Caco-2 (cell line): ENCODE results near the gene DUSP6. TPM values are rescaled to one million over a fixed set of nuclear protein-coding genes. Genes with fewer than 3 reads are reported as not detected.

Source experiments
- BruUV-seq: library from RNA; stranded (reverse); fragments of 400-500 nt; replicated peaks from 2 replicates; lab custom pipeline; 2021; lab: Mats Ljungman, UMichigan
- CTCF ChIA-PET: fragments of 300-600 bp; sonication (Branson Sonifier 250); formaldehyde crosslinking; loops from one replicate; lab custom pipeline; 2022; ENCODE audit warnings: antibody characterized with exemption; lab: Charles Lee
- POLR2A ChIA-PET: fragments of 300-600 bp; sonication (Branson Sonifier 250); formaldehyde crosslinking; loops from one replicate; lab custom pipeline; 2022; ENCODE audit warnings: antibody characterized with exemption; lab: Charles Lee
- DNase-seq, 2 experiments: peaks; one replicate each; pipeline versions ENCODE4 v3.0.0 to v3.0.0-alpha.2; 2020 to 2022
- H3K27me3 ChIP-seq: replicated peaks from 2 replicates; pipeline ENCODE4 v1.6.0; 2011; ENCODE audit warnings: low read length; ENCODE audit not compliant: control insufficient read depth, insufficient read depth
- H3K36me3 ChIP-seq: 2 replicates; pipeline ENCODE4 v1.5.1; 2011; ENCODE audit warnings: low read length; ENCODE audit not compliant: control insufficient read depth, insufficient read depth
- H3K4me1 ChIP-seq: fragments of 250-450 bp; sonication (Bioruptor Pico); 2 replicates; pipeline ENCODE4 v1.5.1; 2020; ENCODE audit warnings: mild to moderate bottlenecking
- H3K4me3 ChIP-seq: 2 replicates; pipeline ENCODE4 v1.5.1; 2011; ENCODE audit warnings: low read depth, mild to moderate bottlenecking, control low read depth, low read length
- H3K9me3 ChIP-seq: fragments of 250-450 bp; sonication (Bioruptor Pico); 2 replicates; pipeline ENCODE4 v1.5.1; 2020; ENCODE audit warnings: mild to moderate bottlenecking, moderate library complexity
- H3K27ac Mint-ChIP-seq: one replicate; pipeline ENCODE4 v1.8.0; 2022; ENCODE audit warnings: mixed read lengths; ENCODE audit not compliant: unreplicated experiment
- H3K27me3 Mint-ChIP-seq: one replicate; pipeline ENCODE4 v1.8.0; 2022; ENCODE audit warnings: mixed read lengths; ENCODE audit not compliant: insufficient read depth, unreplicated experiment
- H3K36me3 Mint-ChIP-seq: one replicate; pipeline ENCODE4 v1.8.0; 2022; ENCODE audit warnings: mild to moderate bottlenecking, mixed read lengths; ENCODE audit not compliant: insufficient read depth, unreplicated experiment
- H3K4me1 Mint-ChIP-seq: one replicate; pipeline ENCODE4 v1.8.0; 2022; ENCODE audit warnings: low read depth, mixed read lengths; ENCODE audit not compliant: unreplicated experiment
- H3K4me3 Mint-ChIP-seq: one replicate; pipeline ENCODE4 v1.8.0; 2022; ENCODE audit warnings: mild to moderate bottlenecking, moderate library complexity, mixed read lengths; ENCODE audit not compliant: unreplicated experiment
- H3K9me3 Mint-ChIP-seq: one replicate; pipeline ENCODE4 v1.8.0; 2022; ENCODE audit warnings: mixed read lengths; ENCODE audit not compliant: unreplicated experiment
- intact Hi-C: fragments of 100-400 bp; cut with micrococcal nuclease; formaldehyde crosslinking; loops from one replicate; pipeline ENCODE4 v1.10.0; 2022; ENCODE audit not compliant: unreplicated experiment
- total RNA-seq: library from RNA; stranded (reverse); gene quantifications from 2 replicates; pipeline ENCODE4 v1.2.3, GENCODE V29; 2022
- TF ChIP-seq, protein P1 (sequence below), 2 experiments: fragments of 200-600 bp in 1 of 2; IDR thresholded peaks; 1 replicate in 1 of 2; 2 replicates in 1 of 2; pipeline versions ENCODE4 v1.5.1 to v1.8.0; 2011 to 2022; ENCODE audit warnings: antibody characterized with exemption in 1 of 2, control low read depth in 1 of 2, inconsistent platforms in 1 of 2, low read depth in 1 of 2, low read length in 1 of 2, mild to moderate bottlenecking in 1 of 2, moderate library complexity in 1 of 2; ENCODE audit not compliant: insufficient read depth in 1 of 2, severe bottlenecking in 1 of 2, unreplicated experiment in 1 of 2

The DUSP6 gene
- total RNA-seq, 1 experiment from 2014 or later: 22.4 TPM

DNA sequence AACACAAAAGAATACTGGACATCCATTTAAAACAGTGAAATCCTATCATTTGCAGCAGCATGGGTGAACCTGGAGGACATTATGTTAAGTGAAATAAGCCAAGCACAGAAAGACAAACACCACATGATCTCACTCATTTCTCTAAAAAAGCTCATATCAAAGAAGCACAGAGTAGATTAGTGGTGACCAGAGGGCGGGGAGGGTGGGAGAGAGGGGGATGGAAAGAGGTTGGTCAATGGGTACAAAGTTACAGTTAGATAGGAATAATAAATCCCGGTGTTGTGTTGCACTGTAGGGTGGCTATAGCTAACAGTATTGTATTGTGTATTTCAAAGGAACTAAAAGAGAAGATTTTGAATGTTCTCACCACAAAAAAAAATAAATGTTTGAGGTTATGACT, 52.4 kb downstream of the DUSP6 start:
- H3K9me3 Mint-ChIP-seq: no peaks in the 10 kb centered on the region
- no peaks in the 10 kb centered on the region for H3K4me1 Mint-ChIP-seq
- POLR2A ChIA-PET: no interaction called here
- Histone ChIP-seq H3K4me3 (no peak overlapping the region), H3K36me3 (no peaks in the 10 kb centered on the region), H3K9me3 (no peaks in the 10 kb centered on the region), H3K27me3 (no peaks in the 10 kb centered on the region), H3K4me1 (0 out of 2 replicates have a peak, but pooled peaks cover under 1% of the 10 kb centered on the region)
- intact Hi-C loops: no loop called here
- no TSS peak for BruUV-seq
- no peaks in the 10 kb centered on the region for H3K27me3 Mint-ChIP-seq
- TF ChIP-seq, protein P1, sequence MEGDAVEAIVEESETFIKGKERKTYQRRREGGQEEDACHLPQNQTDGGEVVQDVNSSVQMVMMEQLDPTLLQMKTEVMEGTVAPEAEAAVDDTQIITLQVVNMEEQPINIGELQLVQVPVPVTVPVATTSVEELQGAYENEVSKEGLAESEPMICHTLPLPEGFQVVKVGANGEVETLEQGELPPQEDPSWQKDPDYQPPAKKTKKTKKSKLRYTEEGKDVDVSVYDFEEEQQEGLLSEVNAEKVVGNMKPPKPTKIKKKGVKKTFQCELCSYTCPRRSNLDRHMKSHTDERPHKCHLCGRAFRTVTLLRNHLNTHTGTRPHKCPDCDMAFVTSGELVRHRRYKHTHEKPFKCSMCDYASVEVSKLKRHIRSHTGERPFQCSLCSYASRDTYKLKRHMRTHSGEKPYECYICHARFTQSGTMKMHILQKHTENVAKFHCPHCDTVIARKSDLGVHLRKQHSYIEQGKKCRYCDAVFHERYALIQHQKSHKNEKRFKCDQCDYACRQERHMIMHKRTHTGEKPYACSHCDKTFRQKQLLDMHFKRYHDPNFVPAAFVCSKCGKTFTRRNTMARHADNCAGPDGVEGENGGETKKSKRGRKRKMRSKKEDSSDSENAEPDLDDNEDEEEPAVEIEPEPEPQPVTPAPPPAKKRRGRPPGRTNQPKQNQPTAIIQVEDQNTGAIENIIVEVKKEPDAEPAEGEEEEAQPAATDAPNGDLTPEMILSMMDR (IDR thresholded peaks at IDR 0.05; ENCODE audit: insufficient read depth in 1 of 2, low read depth in 1 of 2, low read length in 1 of 2, severe bottlenecking in 1 of 2, unreplicated experiment in 1 of 2): no peak
- no peak for DNase-seq
- CTCF ChIA-PET: no interaction called here
- H3K27ac Mint-ChIP-seq: no peak overlapping the region
- H3K36me3 Mint-ChIP-seq: no peaks in the 10 kb centered on the region
- H3K4me3 Mint-ChIP-seq: no peak overlapping the region

DNA sequence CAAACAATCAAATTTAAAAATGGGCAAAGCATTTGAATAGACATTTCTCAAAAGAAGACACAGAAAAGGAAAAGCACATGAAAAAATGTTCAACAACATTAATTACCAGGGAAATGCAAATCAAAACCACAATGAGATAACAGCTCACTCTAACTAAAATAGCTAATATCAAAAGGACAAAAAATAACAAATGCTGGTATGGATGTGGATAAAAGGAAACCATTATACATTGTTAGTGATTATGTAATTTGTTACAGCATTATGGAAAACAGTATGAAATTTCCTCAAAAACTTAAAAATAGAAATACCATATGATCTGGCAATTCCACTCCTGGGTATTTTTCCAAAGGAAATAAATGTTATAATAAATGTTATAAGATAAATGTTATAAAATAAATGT, 52.9 kb downstream of the DUSP6 start:
- H3K9me3 ChIP-seq: no peaks in the 10 kb centered on the region
- intact Hi-C loops: no loop called here
- BruUV-seq: no TSS peak
- no peaks in the 10 kb centered on the region for H3K4me1 Mint-ChIP-seq
- TF ChIP-seq, protein P1 (IDR thresholded peaks at IDR 0.05; ENCODE audit: insufficient read depth in 1 of 2, low read depth in 1 of 2, low read length in 1 of 2, severe bottlenecking in 1 of 2, unreplicated experiment in 1 of 2): no peak
- no peaks in the 10 kb centered on the region for H3K4me1 ChIP-seq
- no peaks in the 10 kb centered on the region for H3K36me3 Mint-ChIP-seq
- H3K27me3 Mint-ChIP-seq: no peaks in the 10 kb centered on the region
- CTCF ChIA-PET: no interaction called here
- no peaks in the 10 kb centered on the region for H3K36me3 ChIP-seq
- H3K4me3 Mint-ChIP-seq: no peak overlapping the region
- no peaks in the 10 kb centered on the region for H3K9me3 Mint-ChIP-seq
- no peak overlapping the region for H3K4me3 ChIP-seq
- H3K27ac Mint-ChIP-seq: no peak overlapping the region
- POLR2A ChIA-PET: no interaction called here
- DNase-seq: no peak
- H3K27me3 ChIP-seq: no peaks in the 10 kb centered on the region

Other genes starting within 250 kb of the DUSP6 start
- 6.6 and 7.2 TPM in 2 replicates for gene GALNT4, start 172.3 kb upstream of the DUSP6 start, total RNA-seq
- gene POC1B, start 173.5 kb upstream of the DUSP6 start, total RNA-seq: 14.1 and 16.1 TPM in 2 replicates